HCT116 (cell line): ENCODE measurements around the gene EGFLAM. TPM values are rescaled to one million over a fixed set of nuclear protein-coding genes. Genes with fewer than 3 reads are reported as not detected.

ENCODE experiments used
- ATAC-seq: fragments of 200-7000 bp; cut with Tn5 transposase; 2 replicates; pipeline ENCODE4 v1.9.1; 2020; ENCODE audit warnings: mild to moderate bottlenecking, moderate library complexity
- BruUV-seq: library from RNA; stranded (reverse); fragments of 400-500 nt; replicated peaks from 2 replicates; lab custom pipeline; 2021; lab: Mats Ljungman, UMichigan
- CTCF ChIA-PET: fragments of 300-600 bp; sonication (Branson Sonifier 250); formaldehyde crosslinking; loops from one replicate; lab custom pipeline; 2021; ENCODE audit warnings: antibody characterized with exemption; lab: Charles Lee
- POLR2A ChIA-PET: fragments of 300-600, 350-600 bp; sonication (Branson Sonifier 250); formaldehyde crosslinking; loops from one replicate; lab custom pipeline; 2021; ENCODE audit warnings: antibody characterized with exemption; lab: Charles Lee
- RAD21 ChIA-PET, 2 experiments: fragments of 300-600 bp; sonication (Branson Sonifier 250); formaldehyde crosslinking; loops; one replicate each; lab custom pipeline; 2023; ENCODE audit warnings: low total read pairs in 2 of 2; ENCODE audit not compliant: uncharacterized antibody in 2 of 2, unreplicated experiment in 2 of 2, low non-redundant PET in 1 of 2; lab: Charles Lee
- DNase-seq: peaks from one replicate; pipeline ENCODE4 v3.0.0-alpha.2; 2010; ENCODE audit warnings: low read depth, low spot score
- H2AFZ ChIP-seq: fragments of 200-600 bp; shearing (Covaris generic), sonication (generic); 2 replicates; pipeline ENCODE4 v1.6.1; 2017; ENCODE audit warnings: low read depth, mixed run types, mixed read lengths, antibody characterized with exemption, low read length; ENCODE audit not compliant: poor library complexity, severe bottlenecking
- H3K27ac ChIP-seq: 2 replicates; pipeline ENCODE4 v1.5.1; 2012; ENCODE audit warnings: low read depth, low read length
- H3K27me3 ChIP-seq: fragments of 200-600 bp; sonication (generic); 2 replicates; pipeline ENCODE4 v1.6.1; 2016; ENCODE audit warnings: mixed run types, low read length, mixed read lengths; ENCODE audit not compliant: insufficient read depth
- H3K36me3 ChIP-seq, 2 experiments: fragments of 200-500 bp in 1 of 2; fragments of 200-600 bp in 1 of 2; sonication (Bioruptor generic) in 1 of 2; sonication (generic) in 1 of 2; 2 replicates each; pipeline versions ENCODE4 v1.5.1 to v1.6.1; 2014 to 2016; ENCODE audit warnings: low read length in 2 of 2, inconsistent platforms in 1 of 2, mixed read lengths in 1 of 2, mixed run types in 1 of 2; ENCODE audit not compliant: insufficient read depth in 2 of 2, control insufficient read depth in 1 of 2
- H3K4me1 ChIP-seq, 2 experiments: fragments of 200-600 bp in 1 of 2; sonication (generic) in 1 of 2; 2 replicates each; pipeline versions ENCODE4 v1.5.1 to v1.6.1; 2012 to 2017; ENCODE audit warnings: low read length in 2 of 2, inconsistent platforms in 1 of 2, mild to moderate bottlenecking in 1 of 2, mixed read lengths in 1 of 2, mixed run types in 1 of 2, moderate library complexity in 1 of 2; ENCODE audit not compliant: insufficient read depth in 2 of 2, control insufficient read depth in 1 of 2
- H3K4me2 ChIP-seq: fragments of 200-600 bp; sonication (generic); 2 replicates; pipeline ENCODE4 v1.6.1; 2017; ENCODE audit warnings: mixed run types, low read length, mixed read lengths
- H3K4me3 ChIP-seq, 2 experiments: fragments of 200-600 bp in 1 of 2; sonication (generic) in 1 of 2; replicated peaks in 1 of 2; 2 replicates each; pipeline ENCODE4 v1.5.1; 2011 to 2016; ENCODE audit warnings: low read length in 2 of 2, control low read depth in 1 of 2, low read depth in 1 of 2, mild to moderate bottlenecking in 1 of 2, mixed read lengths in 1 of 2, mixed run types in 1 of 2
- H3K79me2 ChIP-seq: fragments of 200-600 bp; sonication (generic); 2 replicates; pipeline ENCODE4 v1.6.1; 2017; ENCODE audit warnings: mild to moderate bottlenecking, mixed run types, low read length, moderate library complexity, mixed read lengths; ENCODE audit not compliant: insufficient read depth
- H3K9ac ChIP-seq: fragments of 200-600 bp; sonication (generic); 2 replicates; pipeline ENCODE4 v1.6.1; 2016; ENCODE audit warnings: low read length, mixed read lengths
- H3K9me2 ChIP-seq: fragments of 200-600 bp; sonication (generic), shearing (Covaris generic); 2 replicates; pipeline ENCODE4 v1.6.1; 2017; ENCODE audit warnings: mixed run types, mild to moderate bottlenecking, moderate library complexity; ENCODE audit not compliant: insufficient read depth
- H3K9me3 ChIP-seq, 2 experiments: fragments of 200-500 bp in 1 of 2; fragments of 200-600 bp in 1 of 2; sonication (Bioruptor generic) in 1 of 2; sonication (generic) in 1 of 2; 2 replicates each; pipeline ENCODE4 v1.6.1; 2014 to 2017; ENCODE audit warnings: low read length in 2 of 2, mixed read lengths in 2 of 2, inconsistent platforms in 1 of 2, low read depth in 1 of 2, mild to moderate bottlenecking in 1 of 2, mixed run types in 1 of 2, moderate library complexity in 1 of 2; ENCODE audit not compliant: control insufficient read depth in 1 of 2, insufficient read depth in 1 of 2
- H4K20me1 ChIP-seq: fragments of 200-600 bp; sonication (generic), shearing (Covaris generic); 2 replicates; pipeline ENCODE4 v1.6.1; 2017; ENCODE audit warnings: mixed run types, mild to moderate bottlenecking, moderate library complexity; ENCODE audit not compliant: insufficient read depth
- EZH2 ChIP-seq: fragments of 200-600 bp; sonication (generic); IDR thresholded peaks from 2 replicates; pipeline ENCODE4 v1.6.1; 2017; ENCODE audit warnings: antibody characterized with exemption, mixed run types
- FOSL1 ChIP-seq: IDR thresholded peaks from 2 replicates; pipeline ENCODE4 v1.6.1; 2012; ENCODE audit warnings: low read depth
- POLR2A ChIP-seq: IDR thresholded peaks from 2 replicates; pipeline ENCODE4 v1.7.0; 2011; ENCODE audit warnings: borderline replicate concordance; ENCODE audit not compliant: insufficient read depth, insufficient read length; ENCODE audit errors: extremely low read depth
- SP1 ChIP-seq: IDR thresholded peaks from 2 replicates; pipeline ENCODE4 v1.6.1; 2012; ENCODE audit warnings: low read depth
- SRF ChIP-seq: IDR thresholded peaks from 2 replicates; pipeline ENCODE4 v1.6.1; 2012; ENCODE audit warnings: low read depth
- ZFX ChIP-seq: fragments of 450-650 bp; IDR thresholded peaks from 2 replicates; pipeline ENCODE4 v1.6.1; 2017
- intact Hi-C: fragments of 100-400 bp; cut with micrococcal nuclease; formaldehyde crosslinking; loops from 2 replicates; pipeline ENCODE4 v1.10.0; 2022
- total RNA-seq: library from RNA; stranded (reverse); gene quantifications from one replicate; pipeline ENCODE4 v1.2.1, GENCODE V29; 2021; ENCODE audit not compliant: unreplicated experiment

Gene EGFLAM
- total RNA-seq, 1 experiment from 2014 or later, result not detected

- POLR2A ChIA-PET, result no interaction called here
These were observed 59.5 kb downstream of the EGFLAM start for GRCh38 chr5:38317868-38318267.

GRCh38 chr5:38319491-38319890 is 61.1 kb downstream of the EGFLAM start:
- Histone ChIP-seq H3K27me3 (no peaks in the 10 kb centered on the region), H3K9me2 (no peaks in the 10 kb centered on the region), H3K4me3 (no peak overlapping the region), H3K9ac (no peak overlapping the region), H3K4me2 (no peak overlapping the region), H4K20me1 (no peaks in the 10 kb centered on the region), H3K27ac (no peak overlapping the region), H3K4me1 (no peaks in the 10 kb centered on the region), H3K79me2 (no peaks in the 10 kb centered on the region), H2AFZ (no peak overlapping the region), H3K36me3 (no peaks in the 10 kb centered on the region), H3K9me3 (no peaks in the 10 kb centered on the region)
- CTCF ChIA-PET, result no interaction called here
- no peak for TF ChIP-seq ZFX
- POLR2A ChIA-PET, result no interaction called here
- ATAC-seq (no peak), DNase-seq (no peak)
- BruUV-seq, result no TSS peak
- intact Hi-C loops, result no loop called here
- RAD21 ChIA-PET, result no interaction called here

More at GRCh38 chr5:38317868-38318267, 59.5 kb downstream of the EGFLAM start:
- H3K27me3 ChIP-seq, result no peaks in the 10 kb centered on the region
- no peak overlapping the region for H3K4me3 ChIP-seq
- H3K9ac ChIP-seq, result no peak overlapping the region
- H3K9me3 ChIP-seq, result no peaks in the 10 kb centered on the region
- intact Hi-C loops, result no loop called here
- no peak overlapping the region for H3K27ac ChIP-seq
- no peak overlapping the region for H2AFZ ChIP-seq
- TF ChIP-seq ZFX (no peak), SRF (no peak), SP1 (no peak), POLR2A (no peak), FOSL1 (no peak), EZH2 (no peak)
- no peaks in the 10 kb centered on the region for H3K9me2 ChIP-seq
- H3K4me1 ChIP-seq, result no peaks in the 10 kb centered on the region
- H3K79me2 ChIP-seq, result no peaks in the 10 kb centered on the region
- no peak overlapping the region for H3K4me2 ChIP-seq
- ATAC-seq, result no peak
- DNase-seq, result no peak
- ChIA-PET CTCF (no interaction called here), RAD21 (no interaction called here)
- no peaks in the 10 kb centered on the region for H4K20me1 ChIP-seq
- no TSS peak for BruUV-seq
- no peaks in the 10 kb centered on the region for H3K36me3 ChIP-seq
